H1 (cell line): ENCODE data around the gene KCNMB1. TPM values are rescaled to one million over a fixed set of nuclear protein-coding genes. Genes with fewer than 3 reads are reported as not detected.
"Not testable (repeated sequence)": the region's sequence is repeated elsewhere in the genome, so short reads cannot be mapped to it uniquely, and the experiment has no call there.

Experiments
- CTCF ChIA-PET: fragments of 300-600 bp; sonication (Branson Sonifier 250); formaldehyde crosslinking; loops from one replicate; lab custom pipeline; 2021; ENCODE audit not compliant: partially characterized antibody; lab: Charles Lee
- POLR2A ChIA-PET: fragments of 300-600 bp; sonication (Branson Sonifier 250); formaldehyde crosslinking; loops from one replicate; lab custom pipeline; 2021; ENCODE audit warnings: inconsistent platforms; ENCODE audit not compliant: partially characterized antibody; lab: Charles Lee
- DNase-seq, 2 experiments: peaks; one replicate each; pipeline versions ENCODE4 v3.0.0 to v3.0.0-alpha.2; 2010 to 2022; ENCODE audit warnings: low spot score in 2 of 2, low read depth in 1 of 2, mixed read lengths in 1 of 2
- FAIRE-seq: peaks from 2 replicates; lab custom pipeline; 2011; peaks lifted over from hg19 to GRCh38; lab: Jason Lieb, UNC
- H2AFZ ChIP-seq: 2 replicates; pipeline ENCODE4 v1.8.1; 2012; ENCODE audit warnings: low read length, inconsistent platforms
- H2AK5ac ChIP-seq: 2 replicates; pipeline ENCODE4 v1.6.1; 2013; ENCODE audit warnings: low read depth, low read length
- H2BK120ac ChIP-seq: replicated peaks from 2 replicates; pipeline ENCODE3; 2013; ENCODE audit warnings: low read depth, low read length, inconsistent platforms
- H2BK12ac ChIP-seq: 2 replicates; pipeline ENCODE4 v1.6.1; 2013; ENCODE audit warnings: low read depth, low read length
- H2BK15ac ChIP-seq: 2 replicates; pipeline ENCODE4 v1.6.1; 2013; ENCODE audit warnings: low read length
- H2BK20ac ChIP-seq: 2 replicates; pipeline ENCODE4 v1.6.1; 2013; ENCODE audit warnings: low read length
- H2BK5ac ChIP-seq: 2 replicates; pipeline ENCODE4 v1.6.1; 2013; ENCODE audit warnings: low read depth, low read length
- H3K14ac ChIP-seq: 2 replicates; pipeline ENCODE4 v1.6.1; 2013; ENCODE audit warnings: inconsistent platforms; ENCODE audit not compliant: insufficient read length
- H3K18ac ChIP-seq: 2 replicates; pipeline ENCODE4 v1.6.1; 2013; ENCODE audit warnings: low read length; ENCODE audit errors: extremely low read depth
- H3K23ac ChIP-seq: 2 replicates; pipeline ENCODE4 v1.6.1; 2013; ENCODE audit warnings: inconsistent platforms; ENCODE audit not compliant: insufficient read length
- H3K23me2 ChIP-seq: 2 replicates; pipeline ENCODE4 v1.6.1; 2013; ENCODE audit warnings: low read depth, low read length
- H3K27ac ChIP-seq: 2 replicates; pipeline ENCODE4 v1.6.1; 2011; ENCODE audit warnings: low read depth, low read length, inconsistent platforms
- H3K27me3 ChIP-seq, 4 experiments: replicated peaks in 1 of 4; 1 replicate in 1 of 4; 2 replicates in 3 of 4; pipeline versions ENCODE4 v1.6.1 to v1.8.1; 2011 to 2013; ENCODE audit warnings: low read length in 3 of 4, mild to moderate bottlenecking in 3 of 4, inconsistent platforms in 2 of 4, mixed read lengths in 2 of 4, moderate library complexity in 1 of 4; ENCODE audit not compliant: control insufficient read depth in 3 of 4, insufficient read depth in 3 of 4; ENCODE audit errors: extremely low read depth in 1 of 4
- H3K36me3 ChIP-seq, 4 experiments: 2 replicates each; pipeline versions ENCODE4 v1.6.1 to v1.8.1; 2011 to 2013; ENCODE audit warnings: mild to moderate bottlenecking in 4 of 4, low read length in 3 of 4, moderate library complexity in 2 of 4, control low read depth in 1 of 4, inconsistent platforms in 1 of 4; ENCODE audit not compliant: insufficient read depth in 4 of 4, control insufficient read depth in 2 of 4
- H3K4ac ChIP-seq: replicated peaks from 2 replicates; pipeline ENCODE3; 2013; ENCODE audit warnings: low read length, low read depth, mixed read lengths, inconsistent platforms; ENCODE audit not compliant: insufficient read length
- H3K4me1 ChIP-seq, 4 experiments: replicated peaks in 1 of 4; 1 replicate in 1 of 4; 2 replicates in 3 of 4; pipeline versions ENCODE4 v1.6.1 to v1.8.1; 2011 to 2013; ENCODE audit warnings: low read length in 3 of 4, inconsistent platforms in 2 of 4, mixed read lengths in 1 of 4; ENCODE audit not compliant: insufficient read depth in 4 of 4, control insufficient read depth in 3 of 4
- H3K4me2 ChIP-seq, 2 experiments: 2 replicates each; pipeline versions ENCODE4 v1.6.1 to v1.8.1; 2011 to 2013; ENCODE audit warnings: low read depth in 2 of 2, low read length in 2 of 2, control low read depth in 1 of 2, inconsistent platforms in 1 of 2, mild to moderate bottlenecking in 1 of 2; ENCODE audit not compliant: insufficient read depth in 1 of 2
- H3K4me3 ChIP-seq, 4 experiments: fragments of 200-600, 300-600 bp in 1 of 4; sonication (generic), shearing (Covaris generic), sonication (Bioruptor Twin) in 1 of 4; 2 replicates each; pipeline versions ENCODE4 v1.5.1 to v1.8.1; 2011 to 2016; ENCODE audit warnings: low read length in 4 of 4, low read depth in 3 of 4, control low read depth in 2 of 4, inconsistent platforms in 2 of 4, mild to moderate bottlenecking in 2 of 4, mixed read lengths in 1 of 4, moderate library complexity in 1 of 4; ENCODE audit not compliant: insufficient read depth in 2 of 4; ENCODE audit errors: extremely low read depth in 1 of 4
- H3K56ac ChIP-seq: replicated peaks from 2 replicates; pipeline ENCODE3; 2013; ENCODE audit warnings: low read depth, mild to moderate bottlenecking, mixed read lengths, low read length, inconsistent platforms; ENCODE audit not compliant: insufficient read length
- H3K79me1 ChIP-seq: 2 replicates; pipeline ENCODE4 v1.6.1; 2013; ENCODE audit warnings: low read depth, low read length, control low read depth
- H3K79me2 ChIP-seq, 2 experiments: 2 replicates each; pipeline versions ENCODE4 v1.6.1 to v1.8.1; 2012 to 2013; ENCODE audit warnings: low read length in 2 of 2, mild to moderate bottlenecking in 2 of 2, inconsistent platforms in 1 of 2; ENCODE audit not compliant: insufficient read depth in 2 of 2, control insufficient read depth in 1 of 2
- H3K9ac ChIP-seq, 4 experiments: replicated peaks in 1 of 4; 1 replicate in 1 of 4; 2 replicates in 3 of 4; pipeline versions ENCODE4 v1.6.1 to v1.8.1; 2011 to 2013; ENCODE audit warnings: low read depth in 3 of 4, low read length in 3 of 4, control low read depth in 2 of 4, mild to moderate bottlenecking in 2 of 4, moderate library complexity in 2 of 4, inconsistent platforms in 1 of 4; ENCODE audit errors: extremely low read depth in 1 of 4
- H3K9me3 ChIP-seq, 2 experiments: 2 replicates each; pipeline versions ENCODE4 v1.6.1 to v1.8.1; 2012 to 2013; ENCODE audit warnings: mild to moderate bottlenecking in 2 of 2, moderate library complexity in 2 of 2, control low read depth in 1 of 2, inconsistent platforms in 1 of 2, low read depth in 1 of 2, low read length in 1 of 2, mixed read lengths in 1 of 2; ENCODE audit not compliant: insufficient read depth in 2 of 2
- H4K20me1 ChIP-seq, 2 experiments: replicated peaks in 1 of 2; 2 replicates each; pipeline versions ENCODE3 to v1.8.1; 2011 to 2013; ENCODE audit warnings: inconsistent platforms in 2 of 2, low read length in 2 of 2, mild to moderate bottlenecking in 1 of 2; ENCODE audit not compliant: insufficient read depth in 2 of 2, control insufficient read depth in 1 of 2
- H4K5ac ChIP-seq: 2 replicates; pipeline ENCODE4 v1.6.1; 2013; ENCODE audit warnings: low read length, low read depth, mixed read lengths, inconsistent platforms; ENCODE audit not compliant: insufficient read length
- H4K8ac ChIP-seq: 2 replicates; pipeline ENCODE4 v1.8.0; 2013; ENCODE audit warnings: mild to moderate bottlenecking, moderate library complexity, low read length, inconsistent platforms; ENCODE audit not compliant: insufficient read depth; ENCODE audit errors: extremely low read depth
- H4K91ac ChIP-seq: replicated peaks from 2 replicates; pipeline ENCODE3; 2013; ENCODE audit warnings: low read length, mixed read lengths, inconsistent platforms; ENCODE audit not compliant: insufficient read length
- WGBS, 2 experiments: shearing (Covaris generic) in 1 of 2; methylation state at CpG; one replicate each; pipeline versions ENCODE4 v1.1.6 to v1.1.7; 2013 to 2015; ENCODE audit warnings: low lambda C conversion rate in 2 of 2, mixed read lengths in 2 of 2, inconsistent platforms in 1 of 2, low coverage in 1 of 2, missing lambda C conversion rate in 1 of 2; ENCODE audit not compliant: insufficient replicate concordance in 2 of 2, insufficient coverage in 1 of 2, insufficient read length in 1 of 2; ENCODE audit errors: extremely low coverage in 1 of 2, missing lambda C conversion rate in 1 of 2; 5-methylcytosine and 5-hydroxymethylcytosine counted together
- polyA plus RNA-seq, 7 experiments: library from polyadenylated mRNA; depleted of rRNA in 3 of 7; stranded (reverse) in 5 of 7; unstranded in 2 of 7; fragments of >200 nt in 5 of 7; fragments of 200-250 nt in 2 of 7; gene quantifications; 1 replicate in 5 of 7; 2 replicates in 1 of 7; 4 replicates in 1 of 7; pipeline versions ENCODE4 v1.2.1 to v1.2.3, GENCODE V29; 2011 to 2013; ENCODE audit warnings: missing spikeins in 2 of 7, mixed read lengths in 2 of 7
- total RNA-seq: library from RNA; stranded (reverse); fragmentation: NEBNext Ultra II Directional; extraction: Animal tissue kit (Norgen Biotek cat#: 25700); gene quantifications from 2 replicates; pipeline ENCODE4 v1.2.1, GENCODE V29; 2021

Gene KCNMB1
- total and polyA plus RNA-seq, 2 of the 8 experiments (the other 6 are each of a cell fraction or from before 2014, with no cell fraction given): 0.08 to 0.19 TPM

GRCh38 chr5:170376526-170376925 is 12.6 kb downstream of the KCNMB1 start:
- H3K79me2 ChIP-seq, H3K27ac ChIP-seq, H3K4me3 ChIP-seq, H2AK5ac ChIP-seq, POLR2A ChIA-PET, H3K14ac ChIP-seq, H4K8ac ChIP-seq, H4K91ac ChIP-seq, H4K5ac ChIP-seq, H3K27me3 ChIP-seq, H3K4ac ChIP-seq, H2BK12ac ChIP-seq, H3K56ac ChIP-seq, H3K9ac ChIP-seq, H3K23ac ChIP-seq, H3K23me2 ChIP-seq, H3K18ac ChIP-seq, H3K4me1 ChIP-seq, FAIRE-seq, H2BK5ac ChIP-seq, H3K79me1 ChIP-seq, H2BK20ac ChIP-seq, H2BK120ac ChIP-seq, H2BK15ac ChIP-seq, H3K4me2 ChIP-seq, DNase-seq, H2AFZ ChIP-seq, H3K36me3 ChIP-seq, H4K20me1 ChIP-seq, H3K9me3 ChIP-seq: not testable (repeated sequence)
- CTCF ChIA-PET: interaction anchor here (1.3 to 2.1 kb wide), 4 partner anchors 10 to 150 kb away, joined by 3 to 10 read pairs (median 4); no protein-coding TSS in a partner anchor
- WGBS, 2 experiments: 98% methylated on average over 3 of the region's 3 CpGs; no CpG with 5 or more reads in 1 of the 2 experiments
